Glutamatergic neuron (in vitro differentiated cells): ENCODE measurements around the gene TULP1. TPM values are rescaled to one million over a fixed set of nuclear protein-coding genes. Genes with fewer than 3 reads are reported as not detected.
"Not testable (repeated sequence)": the region's sequence is repeated elsewhere in the genome, so short reads cannot be mapped to it uniquely, and the experiment has no call there.

Source experiments
- DNase-seq: peaks from one replicate; pipeline ENCODE4 v3.0.0; 2022
- H3K27ac Mint-ChIP-seq: one replicate; pipeline ENCODE4 v1.8.0; 2020; ENCODE audit warnings: mild to moderate bottlenecking, mixed read lengths, inconsistent platforms; ENCODE audit not compliant: unreplicated experiment
- H3K27me3 Mint-ChIP-seq: one replicate; pipeline ENCODE4 v1.8.0; 2020; ENCODE audit warnings: mild to moderate bottlenecking, moderate library complexity, mixed read lengths, inconsistent platforms; ENCODE audit not compliant: unreplicated experiment
- H3K36me3 Mint-ChIP-seq: one replicate; pipeline ENCODE4 v1.8.0; 2020; ENCODE audit warnings: mild to moderate bottlenecking, mixed read lengths, inconsistent platforms; ENCODE audit not compliant: unreplicated experiment
- H3K4me1 Mint-ChIP-seq: one replicate; pipeline ENCODE4 v1.8.0; 2020; ENCODE audit warnings: mild to moderate bottlenecking, low read depth, mixed read lengths, inconsistent platforms; ENCODE audit not compliant: unreplicated experiment
- H3K4me3 Mint-ChIP-seq: one replicate; pipeline ENCODE4 v1.8.0; 2020; ENCODE audit warnings: mild to moderate bottlenecking, mixed read lengths, inconsistent platforms; ENCODE audit not compliant: unreplicated experiment
- H3K9me3 Mint-ChIP-seq: one replicate; pipeline ENCODE4 v1.8.0; 2020; ENCODE audit warnings: mild to moderate bottlenecking, moderate library complexity, mixed read lengths, inconsistent platforms; ENCODE audit not compliant: unreplicated experiment
- CTCF ChIP-seq: fragments of 200-600 bp; sonication (generic); IDR thresholded peaks from one replicate; pipeline ENCODE4 v1.5.0; 2021; ENCODE audit not compliant: partially characterized antibody, unreplicated experiment
- total RNA-seq: library from RNA; stranded (reverse); fragmentation: NEBNext Ultra II Directional; extraction: Animal tissue kit (Norgen Biotek cat#: 25700); gene quantifications from one replicate; pipeline ENCODE4 v1.2.1, GENCODE V29; 2021; ENCODE audit not compliant: unreplicated experiment

The TULP1 gene
- total RNA-seq, 1 donor from 2014 or later = not detected

GRCh38 chr6:35544769-35545361 is 32.2 kb upstream of the TULP1 start:
- Mint-ChIP-seq H3K36me3 (peaks cover 7% of the 10 kb centered on the region), H3K9me3 (peaks cover 1% of the 10 kb centered on the region), H3K27me3 (no peaks in the 10 kb centered on the region), H3K4me3 (no peak overlapping the region), H3K4me1 (no peaks in the 10 kb centered on the region), H3K27ac (no peak overlapping the region)
- DNase-seq = no peak
- TF ChIP-seq CTCF = no peak

GRCh38 chr6:35543459-35544193 is 30.9 kb upstream of the TULP1 start:
- Mint-ChIP-seq H3K9me3 (peaks cover 1% of the 10 kb centered on the region), H3K4me1 (no peaks in the 10 kb centered on the region), H3K27ac (no peak overlapping the region), H3K36me3 (peaks cover 12% of the 10 kb centered on the region), H3K27me3 (no peaks in the 10 kb centered on the region), H3K4me3 (no peak overlapping the region)
- no peak for DNase-seq
- no peak for TF ChIP-seq CTCF

DNA sequence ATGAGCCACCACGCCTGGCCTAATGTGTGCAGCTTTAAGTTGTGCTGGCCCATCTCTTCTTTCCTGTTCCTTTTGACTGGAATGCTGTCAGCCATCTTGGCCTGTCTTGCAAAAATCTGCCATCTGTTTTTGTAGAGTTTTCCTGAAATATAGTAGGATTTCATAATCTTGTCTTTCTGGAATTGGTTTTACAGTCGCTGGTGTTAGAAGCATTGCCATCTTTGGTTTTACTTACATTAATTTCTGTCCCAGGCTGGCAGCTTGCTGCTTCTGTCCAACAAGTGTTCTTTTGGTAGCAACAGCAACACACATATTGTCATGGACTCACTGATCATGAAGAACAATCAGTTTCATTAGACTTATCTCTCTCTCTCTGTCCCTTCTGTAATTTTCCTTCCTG is 29.1 kb upstream of the TULP1 start:
- TF ChIP-seq CTCF = no peak
- Mint-ChIP-seq H3K4me3 (no peak overlapping the region), H3K4me1 (no peaks in the 10 kb centered on the region), H3K27me3 (no peaks in the 10 kb centered on the region), H3K36me3 (peaks cover 12% of the 10 kb centered on the region), H3K27ac (no peak overlapping the region), H3K9me3 (peaks cover 1% of the 10 kb centered on the region)
- no peak for DNase-seq

DNA sequence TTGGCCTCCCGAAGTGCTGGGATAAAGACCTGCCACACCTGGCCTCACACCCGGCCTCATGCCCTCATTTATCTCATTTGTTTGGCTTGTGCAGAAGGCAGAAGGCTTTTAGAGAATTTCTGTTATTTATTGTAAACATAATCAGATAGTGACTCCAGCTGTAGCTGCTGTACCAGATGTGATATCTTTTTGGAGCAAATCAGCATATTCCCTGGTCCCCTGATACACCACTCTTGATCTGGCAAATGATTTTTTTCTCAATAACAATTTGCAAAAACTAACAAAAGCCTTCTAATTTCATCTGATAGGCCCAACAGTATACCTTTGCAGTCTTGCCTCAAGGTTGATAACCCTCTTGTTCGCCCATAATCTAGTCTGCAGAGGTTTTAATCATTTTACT is 26.5 kb upstream of the TULP1 start:
- Mint-ChIP-seq H3K36me3 (peaks cover 17% of the 10 kb centered on the region), H3K4me3 (no peak overlapping the region), H3K27me3 (no peaks in the 10 kb centered on the region), H3K27ac (no peak overlapping the region), H3K4me1 (peaks cover 7% of the 10 kb centered on the region), H3K9me3 (peaks cover 1% of the 10 kb centered on the region)
- no peak for TF ChIP-seq CTCF
- no peak for DNase-seq

DNA sequence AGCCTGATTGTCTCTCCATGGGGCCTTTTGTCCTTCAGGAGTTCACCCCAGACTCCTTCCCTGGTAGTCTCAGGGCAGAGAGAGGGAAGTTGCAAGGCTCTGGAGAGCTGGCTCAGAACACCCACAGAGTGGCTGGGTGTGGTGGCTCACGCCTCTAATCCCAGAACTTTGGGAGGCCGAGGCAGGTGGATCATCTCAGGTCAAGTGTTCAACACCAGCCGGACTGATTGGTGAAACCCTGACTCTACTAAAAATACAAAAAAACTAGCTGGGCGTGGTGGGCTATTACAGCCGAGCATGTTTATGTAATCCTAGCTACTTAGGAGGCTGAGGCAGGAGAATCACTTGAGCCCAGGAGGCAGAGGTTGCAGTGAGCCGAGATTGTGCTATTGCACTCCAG is 23.2 kb upstream of the TULP1 start:
- H3K27ac Mint-ChIP-seq, H3K4me3 Mint-ChIP-seq, DNase-seq, H3K27me3 Mint-ChIP-seq, H3K9me3 Mint-ChIP-seq: not testable (repeated sequence)
- H3K36me3 Mint-ChIP-seq = peaks cover 17% of the 10 kb centered on the region
- H3K4me1 Mint-ChIP-seq = peaks cover 12% of the 10 kb centered on the region
